BJ (cell line): ENCODE measurements around the gene TANC1. TPM values are rescaled to one million over a fixed set of nuclear protein-coding genes. Genes with fewer than 3 reads are reported as not detected.
"Not testable (repeated sequence)": the region's sequence is repeated elsewhere in the genome, so short reads cannot be mapped to it uniquely, and the experiment has no call there.

Experiments used
- CTCF ChIA-PET: fragments of 350-600 bp; formaldehyde crosslinking; extraction: SDS; loops from one replicate; lab custom pipeline; 2021; ENCODE audit warnings: antibody characterized with exemption, inconsistent platforms; lab: Yijun Ruan, JAX
- POLR2A ChIA-PET: fragments of 300-600 bp; sonication (Branson Sonifier 250); formaldehyde crosslinking; extraction: SDS; loops from one replicate; lab custom pipeline; 2021; ENCODE audit warnings: antibody characterized with exemption; lab: Charles Lee
- DNase-seq: peaks from one replicate; pipeline ENCODE4 v3.0.0-alpha.2; 2011; ENCODE audit warnings: low read depth
- H3K27me3 ChIP-seq: 2 replicates; pipeline ENCODE4 v1.6.0; 2011; ENCODE audit warnings: low read length; ENCODE audit not compliant: control insufficient read depth, insufficient read depth
- H3K36me3 ChIP-seq: 2 replicates; pipeline ENCODE4 v1.5.1; 2011; ENCODE audit warnings: low read length; ENCODE audit not compliant: control insufficient read depth, insufficient read depth
- H3K4me3 ChIP-seq: 2 replicates; pipeline ENCODE4 v1.5.1; 2011; ENCODE audit warnings: low read depth, mild to moderate bottlenecking, control low read depth, low read length
- polyA plus RNA-seq: library from polyadenylated mRNA; depleted of rRNA; stranded (reverse); fragments of >200 nt; gene quantifications from 2 replicates; pipeline ENCODE4 v1.2.3, GENCODE V29; 2011
- TF ChIP-seq, protein P1 (sequence below): IDR thresholded peaks from 2 replicates; pipeline ENCODE4 v1.5.1; 2011; ENCODE audit warnings: low read depth, mild to moderate bottlenecking, control low read depth, inconsistent platforms, low read length, moderate library complexity; ENCODE audit not compliant: insufficient read depth

Gene TANC1
- polyA plus RNA-seq, 1 experiment, result 22.0 TPM

DNA sequence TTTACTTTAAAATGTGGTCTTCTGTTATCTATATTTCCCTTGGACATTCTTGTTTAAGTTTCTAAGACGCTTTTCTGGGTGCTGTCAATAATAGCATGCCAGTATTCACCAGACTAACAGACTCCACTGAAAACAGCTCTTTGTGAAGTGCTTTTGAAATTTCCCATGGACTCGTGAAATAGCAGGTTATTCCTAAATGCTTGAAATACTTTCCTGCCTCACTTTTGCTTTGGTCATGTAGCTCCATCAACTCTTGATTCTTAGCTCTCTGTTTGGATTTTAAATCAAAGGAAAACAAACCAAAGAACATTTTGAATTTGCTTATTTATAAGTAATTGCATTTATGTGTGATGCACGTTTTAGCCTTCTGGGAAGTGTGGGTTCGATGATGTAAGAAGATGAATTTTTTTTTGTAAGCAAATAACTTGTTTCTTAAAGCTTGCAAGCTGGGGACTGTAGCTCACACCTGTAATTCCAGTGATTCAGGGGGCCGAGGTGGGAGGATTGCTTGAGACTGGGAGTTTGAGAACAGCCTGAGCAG is 170.3 kb downstream of the TANC1 start:
- H3K36me3 ChIP-seq, result no peaks in the 10 kb centered on the region
- ChIA-PET CTCF (interaction anchor here (0.8 kb wide), 1 partner anchor 9 kb away, joined by 3 read pairs; no protein-coding TSS in a partner anchor), POLR2A (no interaction called here)
- H3K4me3 ChIP-seq, result no peak overlapping the region
- TF ChIP-seq, protein P1, sequence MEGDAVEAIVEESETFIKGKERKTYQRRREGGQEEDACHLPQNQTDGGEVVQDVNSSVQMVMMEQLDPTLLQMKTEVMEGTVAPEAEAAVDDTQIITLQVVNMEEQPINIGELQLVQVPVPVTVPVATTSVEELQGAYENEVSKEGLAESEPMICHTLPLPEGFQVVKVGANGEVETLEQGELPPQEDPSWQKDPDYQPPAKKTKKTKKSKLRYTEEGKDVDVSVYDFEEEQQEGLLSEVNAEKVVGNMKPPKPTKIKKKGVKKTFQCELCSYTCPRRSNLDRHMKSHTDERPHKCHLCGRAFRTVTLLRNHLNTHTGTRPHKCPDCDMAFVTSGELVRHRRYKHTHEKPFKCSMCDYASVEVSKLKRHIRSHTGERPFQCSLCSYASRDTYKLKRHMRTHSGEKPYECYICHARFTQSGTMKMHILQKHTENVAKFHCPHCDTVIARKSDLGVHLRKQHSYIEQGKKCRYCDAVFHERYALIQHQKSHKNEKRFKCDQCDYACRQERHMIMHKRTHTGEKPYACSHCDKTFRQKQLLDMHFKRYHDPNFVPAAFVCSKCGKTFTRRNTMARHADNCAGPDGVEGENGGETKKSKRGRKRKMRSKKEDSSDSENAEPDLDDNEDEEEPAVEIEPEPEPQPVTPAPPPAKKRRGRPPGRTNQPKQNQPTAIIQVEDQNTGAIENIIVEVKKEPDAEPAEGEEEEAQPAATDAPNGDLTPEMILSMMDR, result no peak
- no peaks in the 10 kb centered on the region for H3K27me3 ChIP-seq
- no peak for DNase-seq

DNA sequence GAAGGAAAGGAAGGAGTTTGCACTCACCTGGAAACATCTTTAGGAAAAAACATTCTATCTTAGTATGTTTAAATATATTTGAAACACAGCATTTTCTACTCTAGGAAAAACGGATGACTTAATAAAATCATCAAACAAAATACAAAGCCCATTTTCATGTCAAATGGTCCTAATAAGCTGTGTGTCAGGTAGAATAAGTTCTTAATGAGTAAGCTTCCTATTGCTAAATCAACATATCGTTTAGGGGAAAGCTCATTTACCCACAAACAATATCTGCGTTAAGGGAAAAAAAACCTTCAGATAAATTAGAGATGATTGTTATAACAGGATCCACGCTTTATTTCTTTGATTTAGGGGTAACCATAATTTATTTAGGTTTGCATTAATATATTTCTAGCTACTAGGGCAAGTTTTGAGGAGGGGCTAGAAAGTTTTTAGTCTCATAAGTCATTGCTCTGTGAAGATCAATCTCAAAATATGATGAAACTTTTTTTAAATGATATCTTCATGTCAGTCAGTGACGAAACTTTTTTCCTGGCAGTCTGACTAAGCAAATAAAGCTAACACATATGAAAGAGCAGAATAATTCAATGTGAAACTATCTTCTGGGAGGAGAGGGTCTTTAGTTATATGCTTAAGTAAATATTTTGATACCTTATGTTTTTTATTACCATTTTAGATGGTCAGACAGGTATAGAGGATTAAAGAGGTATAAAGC is 170.9 kb downstream of the TANC1 start:
- ChIA-PET POLR2A (no interaction called here), CTCF (interaction anchor here (1.8 kb wide), 1 partner anchor 63 kb away, joined by 8 read pairs; no protein-coding TSS in a partner anchor)
- Histone ChIP-seq H3K27me3 (no peaks in the 10 kb centered on the region), H3K36me3 (no peaks in the 10 kb centered on the region), H3K4me3 (no peak overlapping the region)
- no peak for DNase-seq
- TF ChIP-seq, protein P1, result no peak

DNA sequence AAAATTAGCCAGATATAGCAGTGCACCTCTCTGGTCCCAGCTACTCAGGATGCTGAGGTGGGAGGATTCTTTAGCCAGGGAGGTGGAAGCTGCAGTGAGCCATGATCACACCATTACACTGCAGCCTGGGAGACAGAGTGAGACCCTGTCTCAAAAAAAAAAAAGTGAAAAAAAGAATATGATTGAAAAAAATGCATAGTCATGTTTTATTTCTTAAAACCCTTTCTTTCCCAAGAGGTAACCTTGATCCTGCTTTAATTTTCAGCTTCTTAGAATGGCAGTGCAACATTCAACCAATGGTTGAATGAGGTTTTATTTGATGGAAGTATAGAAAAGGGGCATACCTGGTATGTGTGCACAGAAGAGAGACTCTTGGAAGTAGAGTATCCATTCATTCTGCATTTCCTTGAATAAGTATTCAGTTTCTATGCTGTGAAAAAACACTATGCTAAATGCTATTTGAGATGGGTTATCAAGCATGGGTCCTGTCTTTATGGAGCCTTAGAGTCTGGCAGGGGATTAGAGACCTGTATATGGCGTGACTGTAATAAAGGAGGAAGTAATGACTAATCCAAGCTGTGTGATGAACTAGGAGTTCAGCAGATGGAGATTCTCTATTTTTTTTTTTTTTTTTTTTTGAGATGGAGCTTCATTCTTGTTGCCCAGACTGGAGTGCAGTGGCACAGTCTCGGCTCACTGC is 171.8 kb downstream of the TANC1 start:
- no peak overlapping the region for H3K4me3 ChIP-seq
- H3K36me3 ChIP-seq, result no peaks in the 10 kb centered on the region
- no peak for DNase-seq
- POLR2A ChIA-PET, result interaction anchor here (0.6 kb wide), 1 partner anchor 29 kb away, joined by 5 read pairs; no protein-coding TSS in a partner anchor
- TF ChIP-seq, protein P1, result no peak
- H3K27me3 ChIP-seq, result no peaks in the 10 kb centered on the region
- CTCF ChIA-PET, result interaction anchor here (1.5 to 1.8 kb wide), 2 partner anchors 16 to 62 kb away, joined by 5 to 8 read pairs; no protein-coding TSS in a partner anchor

DNA sequence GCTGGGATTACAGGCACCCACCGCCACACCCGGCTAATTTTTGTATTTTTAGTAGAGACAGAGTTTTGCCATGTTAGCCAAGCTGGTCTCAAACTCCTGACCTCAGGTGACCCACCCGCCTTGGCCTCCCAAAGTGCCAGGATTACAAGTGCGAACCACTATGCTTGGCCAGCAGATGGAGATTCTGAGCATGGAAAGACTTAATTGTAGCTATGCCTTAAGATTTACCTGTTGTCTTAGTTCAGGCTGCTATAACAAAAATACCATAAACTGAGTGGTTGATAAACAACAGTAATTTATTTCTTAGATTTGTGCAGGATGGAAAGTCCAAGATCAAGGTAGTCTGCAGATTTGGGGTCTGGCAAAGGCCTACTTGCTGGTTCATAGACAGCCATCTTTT is 172.4 kb downstream of the TANC1 start:
- not testable (repeated sequence) for H3K36me3 ChIP-seq, H3K4me3 ChIP-seq, H3K27me3 ChIP-seq, DNase-seq
- ChIA-PET CTCF (interaction anchor here (1.5 to 1.8 kb wide), 2 partner anchors 16 to 61 kb away, joined by 5 to 8 read pairs; no protein-coding TSS in a partner anchor), POLR2A (interaction anchor here (0.6 kb wide), 1 partner anchor 30 kb away, joined by 5 read pairs; no protein-coding TSS in a partner anchor)

DNA sequence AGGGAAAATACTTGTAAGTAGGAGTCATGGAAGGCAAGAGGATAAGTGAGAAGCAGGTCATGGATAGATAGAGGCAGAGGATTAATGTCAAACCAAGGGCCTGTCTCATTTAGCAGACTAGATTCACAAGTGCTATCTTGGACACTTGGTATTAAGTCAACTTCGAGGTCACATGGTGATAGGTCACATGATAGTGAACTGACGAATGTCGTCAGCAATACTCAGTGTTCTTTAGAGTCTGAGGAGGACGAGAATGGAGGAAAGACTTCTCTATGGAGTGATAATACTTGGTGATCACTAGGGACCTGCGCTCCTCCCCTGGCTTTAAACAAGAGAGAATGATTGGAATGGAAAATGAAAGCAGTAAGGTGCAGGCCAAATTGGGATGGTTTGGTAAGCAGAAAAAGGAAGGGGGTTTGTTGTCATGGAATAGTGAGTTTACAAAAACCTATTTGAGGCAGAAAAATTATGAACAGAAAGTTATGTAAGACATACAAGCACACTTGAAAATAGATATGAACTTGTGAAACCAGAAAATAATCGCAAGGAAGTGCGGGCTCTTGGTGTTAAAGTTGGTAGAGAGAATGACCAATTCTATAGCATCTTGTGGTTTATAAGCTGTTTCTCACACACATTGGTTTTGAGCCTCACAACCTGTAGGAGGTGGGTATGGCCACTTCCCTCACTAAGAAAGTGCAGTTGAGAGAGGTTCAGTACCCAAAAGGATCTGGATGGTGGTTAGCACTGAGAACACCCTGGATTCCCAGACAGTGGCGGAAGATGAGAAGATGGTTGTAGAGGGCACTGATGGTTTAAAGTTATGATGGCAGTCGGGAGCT is 176.6 kb downstream of the TANC1 start:
- TF ChIP-seq, protein P1, result no peak
- Histone ChIP-seq H3K4me3 (no peak overlapping the region), H3K36me3 (no peaks in the 10 kb centered on the region), H3K27me3 (no peaks in the 10 kb centered on the region)
- ChIA-PET CTCF (no interaction called here), POLR2A (interaction anchor here (0.5 kb wide), 1 partner anchor 242 kb away, joined by 3 read pairs; no protein-coding TSS in a partner anchor)
- no peak for DNase-seq
